ENCODE measurements around the gene GRXCR1.

GRCh38 chr4:43071069-43071468 lies 178.6 kb downstream of the GRXCR1 start:
- no peak for TF ChIP-seq EZH2 (IDR thresholded peaks at IDR 0.05; ENCODE audit: low read length)
- TF ChIP-seq CTCF (optimal IDR thresholded peaks at IDR 0.05 in 1 of 3, IDR thresholded peaks at IDR 0.05 in 1 of 3, conservative IDR thresholded peaks at IDR 0.05 in 1 of 3; ENCODE audit: extremely low read depth in 1 of 3, insufficient read depth in 2 of 3, low read length in 3 of 3) = no peak

All from keratinocyte (primary cell).